Esophagus muscularis mucosa (tissue), 4 donors: ENCODE measurements around the gene CERKL. TPM values are rescaled to one million over a fixed set of nuclear protein-coding genes. Genes with fewer than 3 reads are reported as not detected.

ENCODE experiments used
- DNase-seq: peaks from one replicate; pipeline ENCODE4 v3.0.0-alpha.2; 2017; ENCODE audit errors: extremely low spot score
- H3K27ac ChIP-seq, 4 donors: fragments of 200-600 bp; sonication (generic); replicated peaks in 1 of 4; 1 replicate in 3 of 4; 2 replicates in 1 of 4; pipeline ENCODE4 v1.5.1; 2016 to 2019; ENCODE audit warnings: mild to moderate bottlenecking in 1 of 4
- H3K27me3 ChIP-seq, 4 donors: fragments of 200-600 bp; sonication (generic); one replicate each; pipeline versions ENCODE4 v1.5.1 to v1.6.0; 2016 to 2019
- H3K36me3 ChIP-seq, 4 donors: fragments of 200-600 bp; sonication (generic); one replicate each; pipeline ENCODE4 v1.5.1; 2016 to 2019
- H3K4me1 ChIP-seq, 4 donors: fragments of 200-600 bp; sonication (generic); one replicate each; pipeline ENCODE4 v1.5.1; 2016 to 2019
- H3K4me3 ChIP-seq, 4 donors: fragments of 200-600 bp; sonication (generic); 1 replicate in 2 of 4; 2 replicates in 2 of 4; pipeline ENCODE4 v1.5.1; 2016 to 2019; ENCODE audit warnings: mild to moderate bottlenecking in 4 of 4, moderate library complexity in 1 of 4
- H3K9me3 ChIP-seq, 4 donors: fragments of 200-600 bp; sonication (generic); 1 replicate in 3 of 4; 2 replicates in 1 of 4; pipeline ENCODE4 v1.5.1; 2016 to 2019
- CTCF ChIP-seq, 3 experiments: fragments of 200-600 bp in 2 of 3; fragments of 450-650 bp in 1 of 3; sonication (generic) in 2 of 3; IDR thresholded peaks; one replicate each; pipeline ENCODE4 v1.5.1; 2017 to 2019; ENCODE audit warnings: antibody characterized with exemption in 3 of 3, mild to moderate bottlenecking in 2 of 3, moderate library complexity in 1 of 3
- EP300 ChIP-seq: sonication (generic); formaldehyde crosslinking; IDR thresholded peaks from one replicate; pipeline ENCODE4 v1.6.1; 2017; ENCODE audit warnings: antibody characterized with exemption
- POLR2A ChIP-seq: fragments of 450-650 bp; IDR thresholded peaks from one replicate; pipeline ENCODE4 v1.6.1; 2017; ENCODE audit warnings: antibody characterized with exemption, moderate library complexity, mild to moderate bottlenecking, low read depth
- POLR2AphosphoS5 ChIP-seq, 2 donors: sonication (generic); formaldehyde crosslinking; IDR thresholded peaks; one replicate each; pipeline ENCODE4 v1.6.1; 2017; ENCODE audit warnings: antibody characterized with exemption in 2 of 2
- WGBS: methylation state at CpG from one replicate; pipeline ENCODE4 v1.1.5; 2018; 5-methylcytosine and 5-hydroxymethylcytosine counted together
- intact Hi-C: fragments of 100-400 bp; cut with DNase I; formaldehyde crosslinking; loops from one replicate; pipeline ENCODE4 v1.15.1; 2023
- total RNA-seq, 4 donors: library from RNA; depleted of rRNA; stranded (reverse); fragments of >200 nt; gene quantifications; one replicate each; pipeline versions ENCODE4 v1.1.0 to v1.2.1, GENCODE V29; 2016

CERKL gene
- total RNA-seq, 4 donors from 2014 or later = 0.17 to 0.19 TPM; not detected in 2

GRCh38 chr2:181602017-181602416 is 54.9 kb downstream of the CERKL start:
- Histone ChIP-seq H3K9me3 (peaks cover 0 to 6% (median 0%) of the 10 kb centered on the region in 4 donors), H3K27ac (no peak overlapping the region), H3K4me3 (no peak overlapping the region), H3K4me1 (no peaks in the 10 kb centered on the region), H3K27me3 (no peaks in the 10 kb centered on the region), H3K36me3 (no peaks in the 10 kb centered on the region)
- intact Hi-C loops = no loop called here
- DNase-seq = no peak
- TF ChIP-seq EP300 (no peak), POLR2AphosphoS5 (IDR thresholded peaks at IDR 0.05) (no peak), POLR2A (no peak), CTCF (IDR thresholded peaks at IDR 0.05) (no peak)
- WGBS = 90% methylated on average over 1 of the region's 1 CpG

GRCh38 chr2:181596556-181596955 is 60.3 kb downstream of the CERKL start:
- Histone ChIP-seq H3K27me3 (no peaks in the 10 kb centered on the region), H3K9me3 (no peaks in the 10 kb centered on the region), H3K4me1 (no peaks in the 10 kb centered on the region), H3K4me3 (no peak overlapping the region), H3K36me3 (no peaks in the 10 kb centered on the region), H3K27ac (no peak overlapping the region)
- no peak for DNase-seq
- WGBS = 74% methylated on average over 1 of the region's 1 CpG
- intact Hi-C loops = no loop called here
- TF ChIP-seq POLR2A (no peak), EP300 (no peak), CTCF (IDR thresholded peaks at IDR 0.05) (no peak), POLR2AphosphoS5 (IDR thresholded peaks at IDR 0.05) (no peak)

GRCh38 chr2:181594322-181594721 is 62.6 kb downstream of the CERKL start:
- Histone ChIP-seq H3K4me3 (no peak overlapping the region), H3K4me1 (no peaks in the 10 kb centered on the region), H3K27me3 (peaks cover 0 to 3% (median 0%) of the 10 kb centered on the region in 4 donors), H3K27ac (no peak overlapping the region), H3K9me3 (no peaks in the 10 kb centered on the region), H3K36me3 (no peaks in the 10 kb centered on the region)
- DNase-seq = no peak
- TF ChIP-seq POLR2AphosphoS5 (IDR thresholded peaks at IDR 0.05) = no peak
- TF ChIP-seq CTCF (IDR thresholded peaks at IDR 0.05) = no peak
- no peak for TF ChIP-seq EP300
- no peak for TF ChIP-seq POLR2A
- 89% methylated on average over 2 of the region's 2 CpGs for WGBS
- intact Hi-C loops = no loop called here

GRCh38 chr2:181589779-181590178 is 67.1 kb downstream of the CERKL start:
- no peak for DNase-seq
- no peaks in the 10 kb centered on the region for H3K4me1 ChIP-seq
- WGBS = 88% methylated on average over 2 of the region's 2 CpGs
- H3K36me3 ChIP-seq = no peaks in the 10 kb centered on the region
- no peak overlapping the region for H3K4me3 ChIP-seq
- H3K9me3 ChIP-seq = no peaks in the 10 kb centered on the region
- no peak overlapping the region for H3K27ac ChIP-seq
- TF ChIP-seq EP300 (no peak), POLR2A (no peak), POLR2AphosphoS5 (IDR thresholded peaks at IDR 0.05) (no peak), CTCF (IDR thresholded peaks at IDR 0.05) (no peak)
- peaks cover 0 to 3% (median 0%) of the 10 kb centered on the region in 4 donors for H3K27me3 ChIP-seq
- intact Hi-C loops = no loop called here

- Histone ChIP-seq H3K36me3 (no peaks in the 10 kb centered on the region), H3K27ac (no peak overlapping the region), H3K4me3 (no peak overlapping the region), H3K9me3 (no peaks in the 10 kb centered on the region), H3K4me1 (no peaks in the 10 kb centered on the region), H3K27me3 (peaks cover 0 to 3% (median 0%) of the 10 kb centered on the region in 4 donors)
- no peak for TF ChIP-seq POLR2A
- TF ChIP-seq CTCF (IDR thresholded peaks at IDR 0.05) = no peak
- TF ChIP-seq POLR2AphosphoS5 (IDR thresholded peaks at IDR 0.05) = no peak
- TF ChIP-seq EP300 = no peak
- intact Hi-C loops = no loop called here
- DNase-seq = no peak
- WGBS = 91% methylated on average over 3 of the region's 3 CpGs
Measured at GRCh38 chr2:181588546-181588945, 68.4 kb downstream of the CERKL start.
